SK-N-SH (cell line): ENCODE measurements around the gene OSGEPL1. TPM values are rescaled to one million over a fixed set of nuclear protein-coding genes. Genes with fewer than 3 reads are reported as not detected.

Experiments
- CTCF ChIA-PET: fragments of 300-600, 350-600 bp; formaldehyde crosslinking; extraction: SDS; loops from one replicate; lab custom pipeline; 2021; lab: Yijun Ruan, JAX
- POLR2A ChIA-PET: fragments of 350-600 bp; sonication (Branson Sonifier 250); formaldehyde crosslinking; extraction: SDS; loops from one replicate; lab custom pipeline; 2020; ENCODE audit warnings: antibody characterized with exemption, inconsistent platforms; lab: Yijun Ruan, JAX
- DNase-seq: peaks from one replicate; pipeline ENCODE4 v3.0.0; 2012
- H2AFZ ChIP-seq: fragments of 200-600 bp; sonication (generic); 2 replicates; pipeline ENCODE4 v1.8.1; 2016; ENCODE audit warnings: antibody characterized with exemption, mild to moderate bottlenecking, low read depth
- H3F3A ChIP-seq: fragments of 200-600 bp; sonication (generic); replicated peaks from 2 replicates; pipeline ENCODE3; 2016; ENCODE audit warnings: antibody characterized with exemption, mild to moderate bottlenecking; ENCODE audit not compliant: insufficient read depth
- H3K27ac ChIP-seq, 2 experiments: fragments of 200-500 bp in 1 of 2; fragments of 200-600 bp in 1 of 2; sonication (Bioruptor generic) in 1 of 2; sonication (generic), shearing (Covaris generic) in 1 of 2; 2 replicates each; pipeline versions ENCODE4 v1.5.1 to v1.6.1; 2014 to 2016; ENCODE audit warnings: low read depth in 2 of 2, inconsistent platforms in 1 of 2, low read length in 1 of 2, mild to moderate bottlenecking in 1 of 2, mixed read lengths in 1 of 2
- H3K27me3 ChIP-seq: fragments of 200-600 bp; sonication (generic), shearing (Covaris generic); 2 replicates; pipeline ENCODE4 v1.6.1; 2016; ENCODE audit warnings: mixed run types; ENCODE audit not compliant: insufficient read depth
- H3K36me3 ChIP-seq, 2 experiments: fragments of 200-500 bp in 1 of 2; fragments of 200-600 bp in 1 of 2; sonication (Bioruptor generic) in 1 of 2; sonication (generic) in 1 of 2; replicated peaks in 1 of 2; 2 replicates each; pipeline versions ENCODE3 to v1.5.1; 2014 to 2016; ENCODE audit warnings: low read length in 1 of 2, mild to moderate bottlenecking in 1 of 2; ENCODE audit not compliant: insufficient read depth in 2 of 2, control insufficient read depth in 1 of 2
- H3K4me1 ChIP-seq, 2 experiments: fragments of 200-500 bp in 1 of 2; fragments of 200-600 bp in 1 of 2; sonication (Bioruptor generic) in 1 of 2; sonication (generic), shearing (Covaris generic) in 1 of 2; 2 replicates each; pipeline versions ENCODE4 v1.5.1 to v1.6.1; 2014 to 2016; ENCODE audit warnings: low read depth in 1 of 2, low read length in 1 of 2, mixed run types in 1 of 2; ENCODE audit not compliant: insufficient read depth in 2 of 2, control insufficient read depth in 1 of 2
- H3K4me2 ChIP-seq: fragments of 200-600 bp; sonication (generic), shearing (Covaris generic); 2 replicates; pipeline ENCODE4 v1.6.1; 2017; ENCODE audit warnings: mixed run types
- H3K4me3 ChIP-seq, 2 experiments: fragments of 200-500 bp in 1 of 2; fragments of 200-600 bp in 1 of 2; sonication (Bioruptor generic) in 1 of 2; sonication (generic), shearing (Covaris generic) in 1 of 2; 2 replicates each; pipeline versions ENCODE4 v1.5.1 to v1.8.1; 2014 to 2016; ENCODE audit warnings: low read depth in 2 of 2, inconsistent platforms in 1 of 2, low read length in 1 of 2, mild to moderate bottlenecking in 1 of 2, mixed read lengths in 1 of 2, moderate library complexity in 1 of 2
- H3K79me2 ChIP-seq: fragments of 200-600 bp; sonication (generic); 2 replicates; pipeline ENCODE4 v1.8.1; 2017; ENCODE audit warnings: mild to moderate bottlenecking; ENCODE audit not compliant: insufficient read depth
- H3K9ac ChIP-seq: fragments of 200-600 bp; sonication (generic); 2 replicates; pipeline ENCODE4 v1.6.1; 2017; ENCODE audit warnings: mixed run types
- H3K9me2 ChIP-seq: fragments of 200-600 bp; sonication (generic); 2 replicates; pipeline ENCODE4 v1.6.1; 2017; ENCODE audit warnings: mixed run types
- H3K9me3 ChIP-seq: fragments of 200-600 bp; sonication (generic); 2 replicates; pipeline ENCODE4 v1.6.1; 2017; ENCODE audit warnings: mixed run types, mild to moderate bottlenecking, moderate library complexity
- H4K20me1 ChIP-seq: fragments of 200-600 bp; sonication (generic); 2 replicates; pipeline ENCODE4 v1.6.1; 2017; ENCODE audit warnings: mild to moderate bottlenecking, mixed run types; ENCODE audit not compliant: insufficient read depth
- FOXJ3 ChIP-seq: sonication (generic); formaldehyde crosslinking; IDR thresholded peaks from 2 replicates; pipeline ENCODE4 v1.5.1; 2020; ENCODE audit warnings: mild to moderate bottlenecking, missing genetic modification reagents
- MEF2A ChIP-seq: IDR thresholded peaks from 2 replicates; pipeline ENCODE4 v1.4.0; 2012; ENCODE audit warnings: low read depth, borderline replicate concordance
- POLR2AphosphoS5 ChIP-seq: IDR thresholded peaks from 2 replicates; pipeline ENCODE4 v1.6.1; 2012; ENCODE audit warnings: low read depth, low read length
- USF2 ChIP-seq: fragments of 150-350 bp; IDR thresholded peaks from 2 replicates; pipeline ENCODE4 v1.6.1; 2017; ENCODE audit warnings: antibody characterized with exemption, low read length, low read depth, borderline replicate concordance
- WGBS: methylation state at CpG from one replicate; pipeline ENCODE4 v1.1.6; 2017; ENCODE audit warnings: low lambda C conversion rate; 5-methylcytosine and 5-hydroxymethylcytosine counted together
- polyA plus RNA-seq, 3 experiments: library from polyadenylated mRNA; depleted of rRNA; stranded (reverse); fragments of >200 nt; gene quantifications; 2 replicates each; pipeline ENCODE4 v1.2.3, GENCODE V29; 2012
- TF ChIP-seq, protein P1 (sequence below): fragments of 200-600 bp; sonication (generic); IDR thresholded peaks from 2 replicates; pipeline ENCODE4 v1.6.1; 2017; ENCODE audit warnings: antibody characterized with exemption, mild to moderate bottlenecking, moderate library complexity
- TF ChIP-seq, protein P2 (sequence below): IDR thresholded peaks from 2 replicates; pipeline ENCODE4 v1.6.1; 2012; ENCODE audit warnings: mild to moderate bottlenecking, low read depth, low read length, moderate library complexity

OSGEPL1 gene
- polyA plus RNA-seq, 1 of the 3 experiments (the other 2 are of a cell fraction) = 5.8 TPM

- no peak overlapping the region; a peak in 2 of 4 replicates for H3K27ac ChIP-seq
- no peaks in the 10 kb centered on the region for H3F3A ChIP-seq
- CTCF ChIA-PET = interaction anchor here (1.2 to 1.6 kb wide), 3 partner anchors 226 to 273 kb away, joined by 4 to 5 read pairs (median 4); no protein-coding TSS in a partner anchor
- no peaks in the 10 kb centered on the region for H4K20me1 ChIP-seq
- peaks cover 0 to 5% of the 10 kb centered on the region in 2 experiments; a peak in 3 of 4 replicates for H3K4me1 ChIP-seq
- POLR2A ChIA-PET = no interaction called here
- H3K9ac ChIP-seq = no peak overlapping the region
- no peak overlapping the region for H3K4me3 ChIP-seq
- no peak for DNase-seq
- H3K27me3 ChIP-seq = no peaks in the 10 kb centered on the region
- WGBS = 91% methylated on average over 6 of the region's 6 CpGs
- peaks cover 56 to 66% of the 10 kb centered on the region in 2 experiments for H3K36me3 ChIP-seq
- no peaks in the 10 kb centered on the region for H3K9me2 ChIP-seq
- H3K4me2 ChIP-seq = no peak overlapping the region
- H2AFZ ChIP-seq = no peak overlapping the region
- no peak for TF ChIP-seq USF2
- TF ChIP-seq, protein P1, sequence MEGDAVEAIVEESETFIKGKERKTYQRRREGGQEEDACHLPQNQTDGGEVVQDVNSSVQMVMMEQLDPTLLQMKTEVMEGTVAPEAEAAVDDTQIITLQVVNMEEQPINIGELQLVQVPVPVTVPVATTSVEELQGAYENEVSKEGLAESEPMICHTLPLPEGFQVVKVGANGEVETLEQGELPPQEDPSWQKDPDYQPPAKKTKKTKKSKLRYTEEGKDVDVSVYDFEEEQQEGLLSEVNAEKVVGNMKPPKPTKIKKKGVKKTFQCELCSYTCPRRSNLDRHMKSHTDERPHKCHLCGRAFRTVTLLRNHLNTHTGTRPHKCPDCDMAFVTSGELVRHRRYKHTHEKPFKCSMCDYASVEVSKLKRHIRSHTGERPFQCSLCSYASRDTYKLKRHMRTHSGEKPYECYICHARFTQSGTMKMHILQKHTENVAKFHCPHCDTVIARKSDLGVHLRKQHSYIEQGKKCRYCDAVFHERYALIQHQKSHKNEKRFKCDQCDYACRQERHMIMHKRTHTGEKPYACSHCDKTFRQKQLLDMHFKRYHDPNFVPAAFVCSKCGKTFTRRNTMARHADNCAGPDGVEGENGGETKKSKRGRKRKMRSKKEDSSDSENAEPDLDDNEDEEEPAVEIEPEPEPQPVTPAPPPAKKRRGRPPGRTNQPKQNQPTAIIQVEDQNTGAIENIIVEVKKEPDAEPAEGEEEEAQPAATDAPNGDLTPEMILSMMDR = no peak
- peaks cover 13% of the 10 kb centered on the region; the same call in 1 of the 2 replicates for H3K79me2 ChIP-seq
- H3K9me3 ChIP-seq = no peaks in the 10 kb centered on the region
Observed at GRCh38 chr2:189797902-189798301, 35.3 kb upstream of the OSGEPL1 start.

GRCh38 chr2:189794310-189794709 is 31.7 kb upstream of the OSGEPL1 start:
- Histone ChIP-seq H3F3A (no peaks in the 10 kb centered on the region), H3K4me2 (no peak overlapping the region), H3K4me3 (no peak overlapping the region), H4K20me1 (no peaks in the 10 kb centered on the region), H3K27me3 (no peaks in the 10 kb centered on the region), H3K79me2 (peaks cover 14% of the 10 kb centered on the region), H3K9me3 (no peaks in the 10 kb centered on the region), H3K4me1 (peaks cover 0 to 5% of the 10 kb centered on the region in 2 experiments; a peak in 2 of 4 replicates), H2AFZ (no peak overlapping the region), H3K36me3 (peaks cover 52 to 53% of the 10 kb centered on the region in 2 experiments), H3K27ac (no peak overlapping the region), H3K9ac (no peak overlapping the region), H3K9me2 (no peaks in the 10 kb centered on the region)
- TF ChIP-seq MEF2A (no peak), FOXJ3 (no peak)
- DNase-seq = no peak
- WGBS = 97% methylated on average over 1 of the region's 1 CpG
- ChIA-PET POLR2A (no interaction called here), CTCF (interaction anchor here (0.9 to 1.0 kb wide), 2 partner anchors 133 to 524 kb away, joined by 3 to 4 read pairs; partner anchors contain the start of gene ASNSD1)

GRCh38 chr2:189791338-189792042 is 28.9 kb upstream of the OSGEPL1 start:
- Histone ChIP-seq H3F3A (no peaks in the 10 kb centered on the region), H2AFZ (no peak overlapping the region), H3K4me2 (no peak overlapping the region), H4K20me1 (no peaks in the 10 kb centered on the region; the same call in 1 of the 2 replicates), H3K79me2 (peaks cover 38% of the 10 kb centered on the region), H3K27ac (no peak overlapping the region), H3K36me3 (peaks cover 49 to 51% of the 10 kb centered on the region in 2 experiments), H3K4me3 (no peak overlapping the region), H3K9ac (no peak overlapping the region), H3K27me3 (no peaks in the 10 kb centered on the region)
- no peak for DNase-seq
- ChIA-PET CTCF (interaction anchor here (0.6 to 1.4 kb wide), 4 partner anchors 8 to 297 kb away, joined by 3 to 6 read pairs (median 3); partner anchors contain the start of gene ASNSD1), POLR2A (no interaction called here)
- TF ChIP-seq POLR2AphosphoS5 = no peak
- TF ChIP-seq FOXJ3 = no peak
- TF ChIP-seq, protein P2, sequence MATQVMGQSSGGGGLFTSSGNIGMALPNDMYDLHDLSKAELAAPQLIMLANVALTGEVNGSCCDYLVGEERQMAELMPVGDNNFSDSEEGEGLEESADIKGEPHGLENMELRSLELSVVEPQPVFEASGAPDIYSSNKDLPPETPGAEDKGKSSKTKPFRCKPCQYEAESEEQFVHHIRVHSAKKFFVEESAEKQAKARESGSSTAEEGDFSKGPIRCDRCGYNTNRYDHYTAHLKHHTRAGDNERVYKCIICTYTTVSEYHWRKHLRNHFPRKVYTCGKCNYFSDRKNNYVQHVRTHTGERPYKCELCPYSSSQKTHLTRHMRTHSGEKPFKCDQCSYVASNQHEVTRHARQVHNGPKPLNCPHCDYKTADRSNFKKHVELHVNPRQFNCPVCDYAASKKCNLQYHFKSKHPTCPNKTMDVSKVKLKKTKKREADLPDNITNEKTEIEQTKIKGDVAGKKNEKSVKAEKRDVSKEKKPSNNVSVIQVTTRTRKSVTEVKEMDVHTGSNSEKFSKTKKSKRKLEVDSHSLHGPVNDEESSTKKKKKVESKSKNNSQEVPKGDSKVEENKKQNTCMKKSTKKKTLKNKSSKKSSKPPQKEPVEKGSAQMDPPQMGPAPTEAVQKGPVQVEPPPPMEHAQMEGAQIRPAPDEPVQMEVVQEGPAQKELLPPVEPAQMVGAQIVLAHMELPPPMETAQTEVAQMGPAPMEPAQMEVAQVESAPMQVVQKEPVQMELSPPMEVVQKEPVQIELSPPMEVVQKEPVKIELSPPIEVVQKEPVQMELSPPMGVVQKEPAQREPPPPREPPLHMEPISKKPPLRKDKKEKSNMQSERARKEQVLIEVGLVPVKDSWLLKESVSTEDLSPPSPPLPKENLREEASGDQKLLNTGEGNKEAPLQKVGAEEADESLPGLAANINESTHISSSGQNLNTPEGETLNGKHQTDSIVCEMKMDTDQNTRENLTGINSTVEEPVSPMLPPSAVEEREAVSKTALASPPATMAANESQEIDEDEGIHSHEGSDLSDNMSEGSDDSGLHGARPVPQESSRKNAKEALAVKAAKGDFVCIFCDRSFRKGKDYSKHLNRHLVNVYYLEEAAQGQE = no peak
- TF ChIP-seq, all 33 proteins: peak for 0
- Histone ChIP-seq H3K4me1 (no peaks in the 10 kb centered on the region), H3K9me2 (no peaks in the 10 kb centered on the region), H3K9me3 (no peaks in the 10 kb centered on the region)
- 98% methylated on average over 12 of the region's 12 CpGs for WGBS
